H1 (cell line): Measurements from ENCODE around the gene PTPRD.

Experiments used
- ATF3 ChIP-seq: IDR thresholded peaks from 2 replicates; pipeline ENCODE4 v1.6.1; 2011; ENCODE audit warnings: low read depth, mild to moderate bottlenecking, low read length; ENCODE audit not compliant: insufficient read depth
- CTCF ChIP-seq, 3 experiments: IDR thresholded peaks; 1 replicate in 2 of 3; 2 replicates in 1 of 3; pipeline versions ENCODE4 v1.5.1 to v1.6.1; 2011; ENCODE audit warnings: low read length in 3 of 3, mild to moderate bottlenecking in 3 of 3, inconsistent platforms in 2 of 3, low read depth in 1 of 3, moderate library complexity in 1 of 3; ENCODE audit not compliant: insufficient read depth in 1 of 3; ENCODE audit errors: control extremely low read depth in 1 of 3
- EZH2 ChIP-seq: fragments of 200-600 bp; sonication (generic); IDR thresholded peaks from 2 replicates; pipeline ENCODE4 v1.7.1; 2012; ENCODE audit warnings: low read depth, mild to moderate bottlenecking, moderate library complexity, low read length, inconsistent platforms; ENCODE audit not compliant: severe bottlenecking
- NRF1 ChIP-seq: IDR thresholded peaks from 2 replicates; pipeline ENCODE4 v1.6.1; 2011; ENCODE audit warnings: mild to moderate bottlenecking, low read depth, low read length, improper control_type of control experiment
- RAD21 ChIP-seq, 2 experiments: IDR thresholded peaks in 1 of 2; conservative IDR thresholded peaks in 1 of 2; 2 replicates each; pipeline ENCODE4 v1.6.1; 2011; ENCODE audit warnings: low read depth in 2 of 2, low read length in 2 of 2, improper control_type of control experiment in 1 of 2, inconsistent platforms in 1 of 2, mild to moderate bottlenecking in 1 of 2, moderate library complexity in 1 of 2
- SP1 ChIP-seq: IDR thresholded peaks from 2 replicates; pipeline ENCODE4 v1.6.1; 2011; ENCODE audit warnings: low read depth, low read length
- TAF1 ChIP-seq: IDR thresholded peaks from 2 replicates; pipeline ENCODE4 v1.6.1; 2011; ENCODE audit warnings: mild to moderate bottlenecking, low read depth, low read length
- YY1 ChIP-seq: IDR thresholded peaks from 2 replicates; pipeline ENCODE4 v1.6.1; 2011; ENCODE audit warnings: low read depth, mild to moderate bottlenecking, low read length

GRCh38 chr9:10613419-10613818 lies 617 bp upstream of the PTPRD start:
- TF ChIP-seq SP1: no peak
- TF ChIP-seq RAD21 (IDR thresholded peaks at IDR 0.05 in 1 of 2, conservative IDR thresholded peaks at IDR 0.05 in 1 of 2; ENCODE audit: low read depth in 2 of 2, low read length in 2 of 2): no peak
- no peak for TF ChIP-seq NRF1
- TF ChIP-seq YY1: no peak
- TF ChIP-seq CTCF (IDR thresholded peaks at IDR 0.05; ENCODE audit: control extremely low read depth in 1 of 3, insufficient read depth in 1 of 3, low read depth in 1 of 3, low read length in 3 of 3): no peak
- TF ChIP-seq TAF1: no peak
- TF ChIP-seq EZH2: no peak
- no peak for TF ChIP-seq ATF3
